Sciatic nerve (tissue), 1 donor: Measurements from ENCODE around the gene CFC1. TPM values are rescaled to one million over a fixed set of nuclear protein-coding genes. Genes with fewer than 3 reads are reported as not detected.

Experiments
- total RNA-seq: library from RNA; stranded (reverse); fragmentation: NEBNext Ultra II Directional; extraction: Animal tissue kit (Norgen Biotek cat#: 25700); gene quantifications from one replicate; pipeline ENCODE4 v1.2.1, GENCODE V29; 2021
- donor health status: DM: no; HTN: no; CAD: no.

The CFC1 gene
- total RNA-seq, 1 donor from 2014 or later = not detected

Other genes starting within 250 kb of the CFC1 start
- 44.7 TPM for gene PTPN18, start 243.5 kb downstream of the CFC1 start, total RNA-seq
- 0.27 TPM for gene POTEI, start 90.2 kb downstream of the CFC1 start, total RNA-seq
- not detected for gene CFC1B, start 78.4 kb downstream of the CFC1 start, total RNA-seq
- not detected for gene POTEJ, start 11.9 kb upstream of the CFC1 start, total RNA-seq
- not detected for gene GPR148, start 129.5 kb upstream of the CFC1 start, total RNA-seq
- not detected for gene AMER3, start 156.0 kb upstream of the CFC1 start, total RNA-seq
- gene ARHGEF4, start 237.3 kb upstream of the CFC1 start, total RNA-seq = 12.1 TPM